Left lobe of liver (tissue), 2 donors: Measurements from ENCODE around the gene EGFLAM. TPM values are rescaled to one million over a fixed set of nuclear protein-coding genes. Genes with fewer than 3 reads are reported as not detected.

ENCODE experiments used
- ATAC-seq: fragments of 200-7000 bp; cut with Tn5 transposase; one replicate; pipeline ENCODE4 v1.9.1; 2020; ENCODE audit warnings: mild to moderate bottlenecking, moderate library complexity
- DNase-seq: peaks from one replicate; pipeline ENCODE4 v3.0.0-alpha.2; 2020; ENCODE audit warnings: low spot score
- total RNA-seq: library from RNA; stranded (reverse); gene quantifications from one replicate; pipeline ENCODE4 v1.2.1, GENCODE V29; 2021
- donor health status: DM: no; HTN: no; CAD: no; lungs with moderate emphysema.
- donor health status: DM: no; HTN: yes; CAD: no.

The EGFLAM gene
- total RNA-seq = 2.0 TPM

DNA sequence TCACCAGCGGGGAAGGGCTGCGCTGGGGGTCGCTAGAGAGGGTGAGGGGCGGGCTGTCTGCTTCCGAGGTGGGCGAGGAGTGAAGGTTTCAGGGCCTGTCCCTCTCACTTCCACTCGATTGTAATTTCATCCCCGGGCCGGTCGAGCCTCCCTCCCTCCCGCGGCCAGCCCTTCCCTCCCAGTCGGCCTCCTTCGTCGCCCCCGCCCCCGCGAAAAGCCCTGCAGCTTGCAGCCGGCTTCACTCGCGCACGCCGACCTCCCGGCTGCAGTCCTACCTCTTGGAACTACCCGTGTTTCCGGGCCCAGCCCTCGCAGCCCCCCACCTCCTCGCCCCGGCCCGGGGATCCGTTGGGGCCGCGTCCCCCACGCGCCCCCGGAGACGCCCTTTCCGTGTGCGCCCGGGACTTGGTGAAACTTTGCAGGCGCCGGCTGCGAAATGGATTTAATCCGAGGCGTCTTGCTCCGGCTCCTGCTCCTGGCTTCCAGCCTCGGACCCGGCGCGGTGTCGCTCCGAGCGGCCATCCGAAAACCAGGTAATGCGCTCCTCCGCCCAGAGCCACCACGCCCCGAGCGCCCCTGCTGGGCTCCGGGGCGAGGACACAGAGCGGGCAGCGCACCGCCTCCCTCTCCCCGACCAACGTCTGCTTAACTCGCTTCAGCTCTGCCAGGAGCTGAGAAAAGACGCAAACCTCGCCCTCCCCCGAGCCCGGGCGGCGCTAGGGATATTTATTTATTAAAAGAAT, at the start of gene EGFLAM:
Gene EGFLAM (plus strand): TSS at position 241 of the 743 bp plus-strand sequence. CDS start 196 bp downstream, at position 437.
- ATAC-seq (peak; percentile 84), DNase-seq (no peak)

DNA sequence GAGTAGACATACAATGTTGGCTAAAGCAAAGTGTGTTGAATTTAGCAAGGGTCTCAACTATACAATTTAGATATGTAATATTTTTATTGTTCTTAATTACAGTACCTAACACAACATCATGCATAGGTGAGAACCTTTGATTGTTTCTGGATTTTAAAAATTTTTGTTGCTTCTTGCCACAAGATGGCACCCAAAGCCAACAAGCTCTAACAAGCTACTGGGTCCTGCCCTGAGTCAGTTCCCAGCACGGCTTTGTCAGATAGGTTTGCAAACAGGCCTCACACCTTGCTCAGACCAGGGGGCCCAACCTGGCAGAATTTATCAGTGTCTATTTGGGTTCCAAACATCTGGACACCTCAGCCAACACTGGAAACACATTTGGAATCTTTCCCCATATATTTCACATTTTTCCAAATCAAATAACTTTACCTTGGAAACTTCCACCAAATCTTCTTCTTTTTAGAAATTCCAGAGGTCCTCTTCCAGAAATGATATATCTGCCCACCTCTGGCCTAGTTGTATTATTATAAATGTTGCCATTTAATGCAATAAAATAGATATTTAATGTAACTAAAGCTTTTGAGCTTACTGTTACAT, 49.5 kb upstream of the EGFLAM start:
- DNase-seq (no peak), ATAC-seq (peak; percentile 76)

DNA sequence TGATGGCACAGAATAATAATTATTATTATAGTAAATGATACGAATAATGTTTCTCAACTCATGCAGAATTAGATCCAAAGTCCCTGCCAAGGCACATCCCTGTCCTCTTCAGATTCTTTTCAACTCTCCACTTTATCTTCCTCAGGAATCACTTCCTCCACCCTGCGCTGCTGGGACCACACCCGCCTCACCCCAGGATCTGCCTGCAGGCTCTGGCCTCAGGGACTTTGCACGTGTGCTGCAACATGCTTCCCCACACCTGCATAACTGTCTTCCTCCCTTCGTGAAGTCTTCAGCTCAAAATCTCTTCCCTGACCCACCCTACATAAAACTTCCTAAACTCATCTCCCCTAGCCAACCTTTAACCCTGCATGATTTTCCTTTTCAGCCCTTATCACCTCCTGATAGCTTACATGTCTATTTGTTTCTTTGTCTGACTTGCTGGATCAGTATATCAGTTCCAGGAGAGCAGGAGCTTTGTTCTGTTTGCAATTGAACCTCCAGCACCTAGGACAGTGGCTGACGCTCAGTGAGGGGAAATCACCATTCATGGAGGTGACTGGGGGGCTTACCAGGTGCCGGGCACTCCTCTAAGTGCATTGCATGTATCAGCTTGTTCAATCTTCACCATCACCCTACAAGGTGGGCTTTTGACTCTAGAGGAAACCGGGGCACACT, 47.5 kb upstream of the EGFLAM start:
- DNase-seq = no peak
- no peak for ATAC-seq

DNA sequence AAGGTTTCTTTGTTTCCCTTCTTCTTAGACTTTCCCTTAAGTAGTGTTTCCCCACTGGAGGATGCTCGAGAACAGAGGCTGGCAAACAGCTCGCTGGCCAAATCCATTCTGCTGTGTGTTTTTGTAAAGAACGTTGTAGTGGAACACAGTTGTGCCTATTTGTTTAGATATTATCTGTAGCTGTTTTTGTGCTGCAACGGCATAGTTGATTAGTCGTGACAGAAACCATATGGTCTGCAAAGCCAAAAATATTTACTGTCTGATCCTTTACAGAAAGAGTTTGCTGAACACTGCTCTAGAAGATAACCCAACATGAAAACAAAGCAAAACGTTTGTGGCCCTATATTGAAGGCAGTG, 47.0 kb upstream of the EGFLAM start:
- no peak for ATAC-seq
- DNase-seq = no peak

DNA sequence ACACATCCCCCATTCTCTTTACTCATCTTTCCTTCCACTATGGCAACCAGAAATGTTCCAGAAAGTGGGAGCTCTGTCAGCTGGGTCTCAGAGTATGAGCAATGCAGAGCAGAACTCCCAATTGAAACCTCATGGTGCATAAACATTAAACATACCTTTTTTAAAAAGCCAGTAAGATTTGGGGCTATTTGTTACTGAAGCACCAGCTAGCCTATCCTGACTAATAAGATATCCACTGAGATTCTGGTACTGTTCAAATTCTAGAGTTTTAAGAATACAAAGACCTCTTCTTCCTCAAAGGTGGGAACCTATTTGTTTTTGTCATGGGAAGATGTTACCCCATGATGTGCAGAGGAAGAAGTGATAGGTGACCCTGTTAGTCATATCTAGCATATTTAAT, 46.1 kb upstream of the EGFLAM start:
- no peak for ATAC-seq
- DNase-seq = no peak

DNA sequence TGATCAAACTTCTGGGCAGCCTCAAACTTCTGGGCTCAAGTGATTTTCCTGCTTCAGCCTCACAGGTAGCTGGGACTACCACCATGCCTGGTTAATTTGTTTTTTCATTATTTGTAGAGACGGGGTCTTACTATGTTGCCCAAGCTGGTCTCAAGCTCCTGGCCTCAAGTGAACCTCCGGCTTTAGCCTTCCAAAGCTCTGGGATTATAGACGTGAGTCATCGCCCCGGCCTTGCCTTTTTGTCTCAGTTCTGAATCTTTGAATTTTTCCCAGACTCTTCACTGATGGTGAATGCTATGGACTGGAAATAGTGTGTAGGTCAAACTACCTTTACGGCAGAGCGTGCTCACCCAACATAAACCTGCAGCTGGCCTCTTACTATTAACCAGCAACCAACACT, 32.3 kb upstream of the EGFLAM start:
- DNase-seq = no peak
- ATAC-seq = no peak

DNA sequence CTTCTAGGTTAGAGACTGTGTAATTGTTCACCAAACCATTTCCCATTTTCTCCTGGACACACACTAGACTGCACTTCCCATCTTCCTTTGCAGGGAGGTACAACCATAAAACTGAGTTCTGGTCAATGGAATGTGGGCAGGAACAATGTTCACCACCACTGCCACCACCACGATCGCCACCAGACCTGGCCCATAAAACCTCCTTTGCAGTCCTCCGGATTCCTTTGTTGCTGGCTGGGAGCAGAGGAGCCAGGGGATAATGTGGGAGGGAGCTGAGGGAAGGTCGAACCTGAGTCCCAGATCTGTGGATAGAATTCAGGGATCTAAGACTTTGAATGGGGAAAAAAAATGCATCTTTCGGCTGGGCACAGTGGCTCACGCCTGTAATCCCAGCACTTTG, 29.4 kb upstream of the EGFLAM start:
- DNase-seq = no peak
- ATAC-seq = no peak

DNA sequence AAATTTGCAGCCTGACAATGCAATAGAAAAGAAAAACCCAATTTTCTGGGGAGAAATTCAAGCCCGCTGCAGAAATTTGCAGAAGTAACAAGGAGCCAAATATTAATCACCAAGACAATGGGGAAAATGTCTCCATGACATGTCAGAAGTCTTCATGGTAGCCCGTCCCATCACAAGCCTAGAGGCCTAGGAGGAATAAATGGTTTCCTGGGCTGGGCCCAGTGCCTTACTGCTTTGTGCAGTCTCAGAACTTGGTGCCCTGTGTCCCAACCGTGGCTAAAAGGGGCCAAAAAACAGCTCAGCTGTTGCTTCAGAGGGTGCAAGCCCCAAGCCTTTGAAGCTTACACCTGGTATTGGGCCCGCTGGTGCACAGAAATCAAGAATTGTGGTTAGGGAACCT, 23.6 kb upstream of the EGFLAM start:
- ATAC-seq = no peak

DNA sequence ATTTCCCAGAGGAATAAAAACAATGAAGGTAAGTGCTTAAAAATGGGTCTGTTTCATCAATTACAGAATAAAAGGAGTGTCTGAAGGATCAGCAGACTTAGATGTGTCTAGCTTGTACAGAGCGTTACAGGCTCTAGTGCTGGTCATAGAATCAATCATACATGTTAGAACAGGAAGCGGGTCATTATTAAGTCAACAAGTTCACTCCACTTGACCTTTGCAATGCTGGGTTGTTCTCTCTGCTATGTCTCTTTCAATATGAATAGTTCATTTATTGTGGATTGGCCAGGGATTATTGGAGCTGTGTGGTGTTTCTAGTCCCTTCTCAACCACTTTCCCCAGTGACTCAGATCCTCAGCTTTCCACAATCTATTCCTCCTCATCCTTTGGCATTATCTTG, 20.7 kb upstream of the EGFLAM start:
- ATAC-seq (no peak), DNase-seq (no peak)

More for the DNA sequence above, 23.6 kb upstream of the EGFLAM start:
- DNase-seq = no peak

DNA sequence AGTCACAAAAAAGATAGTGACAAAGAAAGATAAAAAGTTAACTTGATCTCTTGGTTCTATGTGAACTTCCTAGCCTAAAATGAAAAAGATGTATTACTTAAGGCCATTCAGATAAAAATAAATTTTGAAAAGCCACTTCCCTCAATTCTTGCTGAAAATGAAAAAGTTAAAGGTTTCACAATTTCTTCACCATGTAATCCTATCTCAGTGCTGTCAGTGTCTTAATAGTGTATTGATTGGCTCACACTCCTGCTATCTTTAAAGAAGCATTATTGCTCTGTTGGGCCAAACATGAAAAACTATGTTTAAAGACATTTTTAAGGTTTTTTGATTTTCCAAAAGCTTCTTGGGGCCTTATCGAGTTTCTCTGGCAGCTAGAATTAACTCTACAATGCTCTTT, 18.1 kb upstream of the EGFLAM start:
- ATAC-seq = no peak
- DNase-seq = no peak

DNA sequence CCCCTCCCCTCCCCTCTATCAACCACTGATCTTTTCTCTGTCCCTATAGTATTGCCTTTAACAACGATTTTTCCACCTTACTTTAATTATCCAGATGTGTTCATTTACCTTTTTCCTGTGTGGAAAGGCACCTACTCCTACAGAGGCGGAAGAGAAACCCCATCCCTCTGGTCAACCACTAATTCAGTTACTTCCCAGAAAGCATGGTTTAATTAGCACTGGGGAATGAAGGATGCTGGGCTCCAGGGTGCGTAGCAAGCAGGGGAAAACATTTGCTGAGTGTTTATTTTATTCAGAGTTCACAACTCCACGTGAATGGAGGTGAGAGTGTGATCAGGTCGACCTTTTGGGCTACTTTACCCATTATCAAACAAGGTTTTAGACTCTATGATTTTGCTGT, 16.7 kb upstream of the EGFLAM start:
- no peak for DNase-seq

DNA sequence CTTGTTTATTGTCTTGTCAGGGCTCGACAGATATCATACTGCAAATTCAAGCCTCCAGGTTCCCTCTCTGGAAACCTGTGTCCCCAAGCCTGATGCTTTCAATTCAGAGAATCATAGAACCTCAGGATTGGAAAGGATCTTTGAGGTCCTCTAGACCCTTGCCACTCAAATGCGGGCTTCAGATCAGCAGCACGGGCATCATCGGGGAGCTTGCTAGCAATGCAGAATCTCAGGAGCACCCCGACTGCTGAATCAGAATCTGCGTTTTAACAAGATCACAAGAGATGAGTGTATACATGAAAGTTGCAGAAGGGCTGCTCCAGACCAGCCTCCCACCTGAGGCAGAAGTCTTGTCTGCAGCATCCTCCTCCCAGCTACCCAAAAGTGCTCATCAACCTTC, 13.1 kb upstream of the EGFLAM start:
- ATAC-seq (no peak), DNase-seq (no peak)

More for the DNA sequence above, 16.7 kb upstream of the EGFLAM start:
- no peak for ATAC-seq

DNA sequence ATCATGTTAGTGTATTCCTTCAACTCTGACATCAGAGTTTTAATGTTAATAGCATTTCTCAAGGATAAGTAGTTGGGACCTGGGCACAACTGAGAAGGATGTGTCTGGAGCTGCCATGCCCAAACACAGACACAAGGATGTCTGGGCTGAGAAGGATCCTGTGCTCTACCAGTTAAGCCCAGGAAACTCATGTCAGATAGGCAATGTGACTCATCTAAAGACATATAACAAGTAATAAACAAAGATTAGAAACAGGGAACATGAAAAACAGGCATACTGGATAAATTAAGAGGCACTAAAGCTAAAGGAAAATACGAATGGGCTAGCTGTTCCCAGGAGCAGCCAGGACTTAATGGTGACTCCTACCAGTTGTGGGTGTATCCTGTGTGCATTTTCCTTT, 9.1 kb upstream of the EGFLAM start:
- no peak for DNase-seq
- no peak for ATAC-seq

DNA sequence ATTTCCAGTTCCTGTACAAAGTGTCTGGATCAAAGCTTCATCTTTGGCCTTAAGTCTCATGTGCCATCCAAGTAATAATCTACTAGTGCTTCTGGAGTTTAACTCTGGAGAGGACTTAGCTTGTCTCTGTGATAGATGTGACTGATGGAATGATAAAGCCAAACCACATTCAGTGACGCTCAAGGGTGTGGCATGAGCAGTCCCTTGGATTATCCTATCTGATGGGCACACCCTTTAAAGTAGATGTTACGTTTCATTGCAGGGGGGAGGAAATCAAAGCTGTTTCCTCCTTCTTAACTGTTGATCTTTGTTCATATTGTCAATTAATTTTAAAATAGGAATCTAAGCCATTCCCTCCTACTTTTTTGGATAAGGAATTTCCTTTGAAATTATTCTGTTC, 8.5 kb upstream of the EGFLAM start:
- DNase-seq (no peak), ATAC-seq (no peak)

DNA sequence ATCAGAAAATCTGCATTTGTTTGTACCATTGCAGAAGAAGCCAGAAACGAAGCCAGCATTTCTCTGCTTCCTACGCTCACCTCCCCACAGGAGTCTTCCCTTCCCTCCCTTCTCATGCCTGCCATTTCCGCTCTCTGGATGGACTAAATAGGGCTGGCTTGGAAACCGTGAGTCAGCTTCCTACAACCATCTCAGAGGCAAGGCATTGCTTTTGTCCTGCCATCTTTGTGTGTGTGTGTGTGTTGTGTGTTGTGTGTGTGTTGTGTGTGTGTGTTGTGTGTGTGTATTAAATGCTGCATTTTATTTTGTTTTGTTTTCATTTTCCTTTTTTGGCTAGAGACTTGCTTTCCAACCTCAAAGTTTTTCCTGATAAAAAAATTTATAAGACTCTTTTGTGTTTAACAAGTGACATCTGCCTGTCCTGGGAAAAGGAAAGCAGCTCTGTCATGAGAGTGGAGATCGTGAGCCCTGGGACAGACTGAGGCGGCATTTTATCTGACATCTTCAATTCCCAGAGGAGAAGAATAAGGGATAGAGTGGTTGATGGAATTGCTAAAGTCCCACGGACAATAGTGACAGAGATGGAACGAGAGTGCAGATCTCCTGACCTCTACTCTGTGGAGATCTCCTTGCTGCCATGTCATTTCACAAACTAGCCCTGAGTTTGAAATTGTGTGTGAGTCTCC, 7.5 kb upstream of the EGFLAM start:
- ATAC-seq = no peak
- no peak for DNase-seq

DNA sequence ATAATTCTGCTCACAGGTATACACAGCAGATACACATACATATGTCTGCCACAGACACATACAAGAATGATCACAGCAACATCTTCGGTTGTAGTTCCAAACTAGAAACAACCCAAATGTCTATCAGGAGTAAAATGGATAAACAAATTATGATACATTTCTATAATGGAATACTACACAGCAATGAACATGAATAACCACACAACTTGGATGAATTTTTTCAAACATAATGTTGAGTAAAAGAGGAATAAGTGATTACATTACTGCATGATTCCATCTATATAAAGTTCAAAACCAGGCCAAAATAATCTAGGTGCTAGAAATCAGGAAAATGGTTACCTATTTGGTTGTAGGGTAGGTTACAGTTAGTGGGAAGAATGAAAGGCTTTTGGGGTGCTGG, 4.6 kb upstream of the EGFLAM start:
- no peak for ATAC-seq

DNA sequence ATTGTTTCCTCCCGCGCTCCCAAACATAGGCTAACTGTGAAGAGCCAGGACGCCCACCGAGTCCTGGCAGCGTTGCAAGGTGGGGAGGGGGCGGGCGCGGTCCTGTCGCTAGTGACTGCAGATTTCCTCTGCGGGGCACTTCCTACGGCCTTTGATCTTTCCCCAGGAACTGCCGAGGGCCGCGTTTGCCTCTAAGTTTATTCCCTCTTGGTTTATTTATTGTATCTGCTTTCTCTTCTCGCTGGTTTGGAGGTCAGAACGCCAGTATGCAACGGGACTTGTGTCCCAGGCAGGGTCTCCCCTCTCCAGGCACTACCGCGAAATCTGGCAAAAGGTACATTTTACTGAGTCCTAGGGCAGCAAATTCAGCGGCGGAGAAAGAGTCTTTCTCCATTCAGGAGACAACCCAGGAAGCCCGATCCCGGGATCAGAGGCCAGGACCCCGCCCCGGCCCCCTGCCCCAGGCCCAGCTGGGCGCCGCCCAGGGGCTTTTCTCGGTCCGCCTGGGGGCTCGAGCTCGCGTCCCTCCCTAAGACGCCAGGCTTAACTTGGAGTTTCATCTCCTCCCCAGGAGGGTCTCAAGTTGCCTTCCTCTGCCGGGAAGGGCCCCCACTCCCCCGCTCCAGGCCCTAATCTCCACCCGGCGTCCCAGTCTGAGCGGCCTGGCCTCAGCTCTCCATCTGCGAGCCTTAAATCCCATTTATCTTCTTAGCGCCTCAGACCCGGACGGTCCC, 884 bp upstream of the EGFLAM start:
- peak; percentile 24 for ATAC-seq
- no peak for DNase-seq

More for the DNA sequence above, 4.6 kb upstream of the EGFLAM start:
- no peak for DNase-seq

DNA sequence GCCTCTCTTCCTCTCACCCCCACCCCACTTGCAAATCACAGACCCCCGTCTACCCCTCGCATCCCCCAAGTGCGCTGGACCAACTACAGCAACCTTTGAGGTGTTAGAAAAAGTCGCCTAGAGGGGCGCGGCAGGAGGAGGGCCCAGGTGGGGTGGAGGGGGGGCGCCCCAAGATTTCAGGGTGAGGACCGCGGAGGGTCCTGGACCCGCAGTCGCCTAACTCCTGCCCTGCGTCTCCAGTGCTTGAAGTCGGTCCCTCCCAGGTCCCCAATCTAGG, 379 bp upstream of the EGFLAM start:
- ATAC-seq (no peak), DNase-seq (no peak)

DNA sequence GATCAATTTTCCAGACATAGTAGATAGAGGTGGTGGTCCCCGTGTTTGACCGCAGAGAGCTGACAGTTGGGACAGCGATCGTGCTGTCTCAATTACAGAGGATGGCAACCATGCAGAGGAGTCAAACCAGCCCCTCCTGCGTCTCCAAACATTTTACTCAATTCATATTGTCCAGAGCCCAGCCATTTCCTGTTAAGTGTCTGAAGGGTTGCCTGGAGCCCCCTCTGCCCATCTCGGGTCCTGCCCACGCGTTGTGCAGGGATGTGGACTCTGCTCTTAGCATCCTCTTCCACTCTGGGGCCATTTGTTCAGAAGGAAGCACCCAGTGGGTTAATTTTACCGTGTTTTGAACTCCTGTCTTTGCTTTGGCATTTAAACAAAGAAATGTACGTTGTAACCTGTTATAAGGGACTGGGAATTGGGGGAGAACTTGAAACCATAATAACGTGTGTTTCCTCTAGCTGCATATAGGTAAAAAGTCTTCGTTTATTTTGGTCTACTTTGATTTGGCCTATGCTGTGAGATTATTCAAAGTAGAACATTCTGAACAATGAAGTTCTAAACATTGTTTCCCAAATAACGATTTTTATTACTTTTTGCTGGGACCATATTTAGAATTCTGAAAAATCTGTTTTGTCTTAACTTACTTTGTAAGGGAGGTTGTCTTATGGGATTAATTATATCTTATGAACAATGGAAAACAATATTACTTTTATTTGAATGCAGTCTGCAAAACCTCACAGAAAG, 876 bp downstream of the EGFLAM start:
- DNase-seq = no peak
- peak; percentile 9 for ATAC-seq

DNA sequence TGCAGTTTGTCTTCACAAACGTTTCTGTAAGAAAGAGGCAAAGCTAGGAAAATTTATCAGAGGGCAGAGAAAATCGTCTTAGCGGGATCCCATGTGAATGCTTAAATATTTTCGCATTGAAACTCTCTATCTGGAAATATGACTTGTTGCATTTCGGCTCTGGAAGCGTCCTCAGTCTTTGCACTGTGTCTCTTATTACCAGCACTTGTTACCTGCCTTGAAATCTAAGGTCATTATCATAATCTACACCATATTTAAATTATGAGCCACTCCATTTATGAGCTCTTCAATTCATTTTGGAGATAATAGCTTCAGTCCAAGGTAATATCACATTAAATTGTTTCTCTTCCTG, 1.4 kb downstream of the EGFLAM start:
- no peak for DNase-seq
- ATAC-seq = no peak

DNA sequence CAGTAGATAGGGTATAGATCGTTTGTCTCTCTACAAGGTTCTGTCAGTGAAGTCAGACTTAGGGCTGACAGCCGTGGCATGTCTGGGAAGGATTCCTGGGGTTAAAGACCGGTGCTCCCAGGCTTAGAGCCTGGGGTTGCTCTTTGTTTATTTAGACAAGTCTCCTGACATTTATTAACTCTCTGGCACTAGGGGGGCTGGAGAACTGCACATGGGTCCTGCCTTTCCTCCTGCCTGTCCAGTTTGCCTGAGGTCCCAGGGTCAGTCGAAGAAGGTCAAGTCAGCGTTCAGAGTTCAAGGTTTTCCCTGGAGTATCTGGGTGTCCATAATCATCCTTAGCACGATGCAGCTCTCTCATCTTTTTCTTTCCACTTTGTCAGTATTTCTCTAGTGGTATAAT, 5.6 kb downstream of the EGFLAM start:
- DNase-seq (no peak), ATAC-seq (peak; percentile 27)
